Liver (tissue), 9 donors: ENCODE results near the gene EHD1. TPM values are rescaled to one million over a fixed set of nuclear protein-coding genes. Genes with fewer than 3 reads are reported as not detected.

ENCODE experiments used
- DNase-seq: peaks from one replicate; pipeline ENCODE4 v3.0.0-alpha.2; 2017; ENCODE audit warnings: low spot score
- H3K27ac ChIP-seq, 2 donors: one replicate each; pipeline ENCODE4 v1.7.0; 2013; ENCODE audit warnings: inconsistent platforms in 2 of 2, low read length in 2 of 2, control low read depth in 1 of 2, low read depth in 1 of 2, mild to moderate bottlenecking in 1 of 2
- H3K27me3 ChIP-seq, 4 donors: one replicate each; pipeline versions ENCODE4 v1.6.1 to v1.7.0; 2013; ENCODE audit warnings: low read length in 3 of 4, inconsistent platforms in 1 of 4, mild to moderate bottlenecking in 1 of 4, moderate library complexity in 1 of 4; ENCODE audit not compliant: control insufficient read depth in 4 of 4, insufficient read depth in 4 of 4
- H3K36me3 ChIP-seq, 4 donors: one replicate each; pipeline versions ENCODE4 v1.6.1 to v1.7.0; 2013; ENCODE audit warnings: low read length in 3 of 4, mild to moderate bottlenecking in 3 of 4, low read depth in 1 of 4, moderate library complexity in 1 of 4; ENCODE audit not compliant: control insufficient read depth in 4 of 4, insufficient read depth in 3 of 4
- H3K4me1 ChIP-seq, 4 donors: one replicate each; pipeline versions ENCODE4 v1.6.1 to v1.7.0; 2013; ENCODE audit warnings: low read length in 3 of 4, mild to moderate bottlenecking in 3 of 4, moderate library complexity in 1 of 4; ENCODE audit not compliant: control insufficient read depth in 4 of 4, insufficient read depth in 4 of 4
- H3K4me3 ChIP-seq, 3 donors: one replicate each; pipeline versions ENCODE4 v1.6.1 to v1.7.0; 2013; ENCODE audit warnings: low read length in 3 of 3, control low read depth in 1 of 3, low read depth in 1 of 3, mild to moderate bottlenecking in 1 of 3
- H3K9ac ChIP-seq, 2 donors: one replicate each; pipeline ENCODE4 v1.7.0; 2013; ENCODE audit warnings: low read length in 2 of 2, mild to moderate bottlenecking in 2 of 2, moderate library complexity in 2 of 2, control low read depth in 1 of 2, low read depth in 1 of 2
- H3K9me3 ChIP-seq, 4 donors: one replicate each; pipeline versions ENCODE4 v1.6.1 to v1.7.0; 2013; ENCODE audit warnings: low read length in 3 of 4; ENCODE audit not compliant: control insufficient read depth in 4 of 4
- CTCF ChIP-seq: fragments of 150-350 bp; IDR thresholded peaks from 2 replicates; pipeline ENCODE4 v1.5.1; 2017; ENCODE audit warnings: improper control_type of control experiment, low read depth, low read length; ENCODE audit not compliant: missing input control
- FOXA1 ChIP-seq: IDR thresholded peaks from 2 replicates; pipeline ENCODE4 v1.6.1; 2016; ENCODE audit warnings: antibody characterized with exemption
- FOXA2 ChIP-seq: IDR thresholded peaks from 2 replicates; pipeline ENCODE4 v1.6.1; 2016; ENCODE audit warnings: antibody characterized with exemption
- GABPA ChIP-seq, 2 donors: IDR thresholded peaks in 1 of 2; conservative IDR thresholded peaks in 1 of 2; 2 replicates each; pipeline ENCODE4 v1.6.1; 2016; ENCODE audit warnings: antibody characterized with exemption in 2 of 2, mild to moderate bottlenecking in 1 of 2, moderate library complexity in 1 of 2
- HNF4A ChIP-seq, 2 donors: conservative IDR thresholded peaks; 2 replicates each; pipeline ENCODE4 v1.6.1; 2016; ENCODE audit warnings: antibody characterized with exemption in 2 of 2, mild to moderate bottlenecking in 2 of 2
- HNF4G ChIP-seq: IDR thresholded peaks from 2 replicates; pipeline ENCODE4 v1.6.1; 2016; ENCODE audit warnings: antibody characterized with exemption
- JUND ChIP-seq, 2 donors: IDR thresholded peaks; 2 replicates each; pipeline ENCODE4 v1.6.1; 2016; ENCODE audit warnings: antibody characterized with exemption in 2 of 2
- RAD21 ChIP-seq, 2 donors: IDR thresholded peaks; 2 replicates each; pipeline ENCODE4 v1.6.1; 2016; ENCODE audit warnings: antibody characterized with exemption in 2 of 2, mild to moderate bottlenecking in 2 of 2
- SP1 ChIP-seq: IDR thresholded peaks from 2 replicates; pipeline ENCODE4 v1.6.1; 2018; ENCODE audit warnings: antibody characterized with exemption, mild to moderate bottlenecking
- TAF1 ChIP-seq: conservative IDR thresholded peaks from 2 replicates; pipeline ENCODE4 v1.6.1; 2016; ENCODE audit warnings: antibody characterized with exemption, mild to moderate bottlenecking
- YY1 ChIP-seq: IDR thresholded peaks from 2 replicates; pipeline ENCODE4 v1.6.1; 2016; ENCODE audit warnings: antibody characterized with exemption, mild to moderate bottlenecking
- WGBS: extraction: QIAGEN DNeasy Blood & Tissue Kit; methylation state at CpG from one replicate; pipeline ENCODE4 v1.1.7; 2013; 5-methylcytosine and 5-hydroxymethylcytosine counted together
- polyA plus RNA-seq, 2 donors: library from polyadenylated mRNA; stranded (reverse) in 1 of 2; unstranded in 1 of 2; fragments of 200-250 nt in 1 of 2; fragments of >200 nt in 1 of 2; fragmentation: Nextera tagmentation in 1 of 2; extraction: Ambion mirVana in 1 of 2; gene quantifications; one replicate each; pipeline versions ENCODE4 v1.2.1 to v1.2.3, GENCODE V29; 2013 to 2015
- total RNA-seq, 2 donors: library from RNA; depleted of rRNA; stranded (reverse); fragments of >200 nt; gene quantifications; one replicate each; pipeline ENCODE4 v1.2.3, GENCODE V29; 2014
- TF ChIP-seq, protein P1 (sequence below): IDR thresholded peaks from 2 replicates; pipeline ENCODE4 v1.6.1; 2016; ENCODE audit warnings: antibody characterized with exemption, mild to moderate bottlenecking
- TF ChIP-seq, protein P2 (sequence below): IDR thresholded peaks from 2 replicates; pipeline ENCODE4 v1.6.1; 2016; ENCODE audit warnings: antibody characterized with exemption
- donor health status: healthy.
- donor health status: healthy.
- donor health status: healthy.
- donor health status: healthy.
- donor health status: healthy.

Gene EHD1
- total and polyA plus RNA-seq, 4 donors, result 8.3 to 36.4 (median 19.2) TPM

- TF ChIP-seq HNF4G (no peak), TAF1 (no peak), HNF4A (conservative IDR thresholded peaks at IDR 0.05) (no peak), SP1 (no peak), JUND (IDR thresholded peaks at IDR 0.05) (no peak), CTCF (no peak), FOXA2 (no peak)
- Histone ChIP-seq H3K36me3 (peaks cover 0 to 9% (median 3%) of the 10 kb centered on the region in 4 donors), H3K4me1 (peaks cover 10 to 37% (median 25%) of the 10 kb centered on the region in 4 donors), H3K9ac (no peak overlapping the region), H3K27me3 (no peaks in the 10 kb centered on the region), H3K9me3 (no peaks in the 10 kb centered on the region), H3K27ac (peak overlapping the region in 1 of 2 donors; percentile 16), H3K4me3 (no peak overlapping the region)
- WGBS, result 83% methylated on average over 27 of the region's 27 CpGs
- DNase-seq, result no peak
Observed at GRCh38 chr11:64853709-64854108, 24.7 kb downstream of the EHD1 start.

GRCh38 chr11:64852804-64853509 is 25.5 kb downstream of the EHD1 start:
- Histone ChIP-seq H3K27ac (peak overlapping the region in 1 of 2 donors; percentile 16), H3K4me1 (peaks cover 11 to 44% (median 32%) of the 10 kb centered on the region in 4 donors)
- WGBS, result 82% methylated on average over 24 of the region's 24 CpGs

More at GRCh38 chr11:64852804-64853509, 25.5 kb downstream of the EHD1 start:
- TF ChIP-seq TAF1 (no peak), YY1 (no peak), FOXA2 (no peak), CTCF (no peak), SP1 (no peak), HNF4G (no peak), FOXA1 (no peak), JUND (IDR thresholded peaks at IDR 0.05) (no peak), GABPA (IDR thresholded peaks at IDR 0.05 in 1 of 2, conservative IDR thresholded peaks at IDR 0.05 in 1 of 2) (no peak), RAD21 (IDR thresholded peaks at IDR 0.05) (no peak)
- TF ChIP-seq, protein P1, sequence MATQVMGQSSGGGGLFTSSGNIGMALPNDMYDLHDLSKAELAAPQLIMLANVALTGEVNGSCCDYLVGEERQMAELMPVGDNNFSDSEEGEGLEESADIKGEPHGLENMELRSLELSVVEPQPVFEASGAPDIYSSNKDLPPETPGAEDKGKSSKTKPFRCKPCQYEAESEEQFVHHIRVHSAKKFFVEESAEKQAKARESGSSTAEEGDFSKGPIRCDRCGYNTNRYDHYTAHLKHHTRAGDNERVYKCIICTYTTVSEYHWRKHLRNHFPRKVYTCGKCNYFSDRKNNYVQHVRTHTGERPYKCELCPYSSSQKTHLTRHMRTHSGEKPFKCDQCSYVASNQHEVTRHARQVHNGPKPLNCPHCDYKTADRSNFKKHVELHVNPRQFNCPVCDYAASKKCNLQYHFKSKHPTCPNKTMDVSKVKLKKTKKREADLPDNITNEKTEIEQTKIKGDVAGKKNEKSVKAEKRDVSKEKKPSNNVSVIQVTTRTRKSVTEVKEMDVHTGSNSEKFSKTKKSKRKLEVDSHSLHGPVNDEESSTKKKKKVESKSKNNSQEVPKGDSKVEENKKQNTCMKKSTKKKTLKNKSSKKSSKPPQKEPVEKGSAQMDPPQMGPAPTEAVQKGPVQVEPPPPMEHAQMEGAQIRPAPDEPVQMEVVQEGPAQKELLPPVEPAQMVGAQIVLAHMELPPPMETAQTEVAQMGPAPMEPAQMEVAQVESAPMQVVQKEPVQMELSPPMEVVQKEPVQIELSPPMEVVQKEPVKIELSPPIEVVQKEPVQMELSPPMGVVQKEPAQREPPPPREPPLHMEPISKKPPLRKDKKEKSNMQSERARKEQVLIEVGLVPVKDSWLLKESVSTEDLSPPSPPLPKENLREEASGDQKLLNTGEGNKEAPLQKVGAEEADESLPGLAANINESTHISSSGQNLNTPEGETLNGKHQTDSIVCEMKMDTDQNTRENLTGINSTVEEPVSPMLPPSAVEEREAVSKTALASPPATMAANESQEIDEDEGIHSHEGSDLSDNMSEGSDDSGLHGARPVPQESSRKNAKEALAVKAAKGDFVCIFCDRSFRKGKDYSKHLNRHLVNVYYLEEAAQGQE, result no peak
- TF ChIP-seq, protein P2, sequence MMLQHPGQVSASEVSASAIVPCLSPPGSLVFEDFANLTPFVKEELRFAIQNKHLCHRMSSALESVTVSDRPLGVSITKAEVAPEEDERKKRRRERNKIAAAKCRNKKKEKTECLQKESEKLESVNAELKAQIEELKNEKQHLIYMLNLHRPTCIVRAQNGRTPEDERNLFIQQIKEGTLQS, result no peak
- Histone ChIP-seq H3K9me3 (no peaks in the 10 kb centered on the region), H3K27me3 (no peaks in the 10 kb centered on the region), H3K9ac (no peak overlapping the region), H3K4me3 (no peak overlapping the region), H3K36me3 (peaks cover 0 to 9% (median 3%) of the 10 kb centered on the region in 4 donors)
- no peak for DNase-seq
